GM12878 (cell line): ENCODE data around the gene NMBR. TPM values are rescaled to one million over a fixed set of nuclear protein-coding genes. Genes with fewer than 3 reads are reported as not detected.

Experiments used
- ATAC-seq: fragments of 200-7000 bp; cut with Tn5 transposase; 3 replicates; pipeline ENCODE4 v1.9.1; 2020; ENCODE audit warnings: mild to moderate bottlenecking, moderate library complexity
- BruUV-seq: library from RNA; stranded (reverse); fragments of 400-500 nt; replicated peaks from 2 replicates; lab custom pipeline; 2021; lab: Mats Ljungman, UMichigan
- CTCF ChIA-PET: fragments of 300-600 bp; sonication (Branson Sonifier 250); formaldehyde crosslinking; extraction: SDS; loops from one replicate; lab custom pipeline; 2021; ENCODE audit warnings: inconsistent platforms; lab: Yijun Ruan, JAX
- POLR2A ChIA-PET: fragments of 350-600 bp; formaldehyde crosslinking; extraction: SDS; loops from one replicate; lab custom pipeline; 2021; ENCODE audit warnings: inconsistent platforms; lab: Charles Lee
- RAD21 ChIA-PET: fragments of 300-600 bp; sonication (Branson Sonifier 250); formaldehyde crosslinking; loops from one replicate; lab custom pipeline; 2023; ENCODE audit warnings: antibody characterized with exemption; ENCODE audit not compliant: unreplicated experiment; lab: Charles Lee
- SMC1A ChIA-PET: fragments of 300-600 bp; sonication (Branson Sonifier 250); formaldehyde crosslinking; loops from one replicate; lab custom pipeline; 2023; ENCODE audit not compliant: unreplicated experiment, uncharacterized antibody; lab: Charles Lee
- DNase-seq: peaks from one replicate; pipeline ENCODE4 v3.0.0-alpha.2; 2011; ENCODE audit warnings: low read depth, low spot score
- FAIRE-seq: peaks from 3 replicates; lab custom pipeline; 2011; peaks lifted over from hg19 to GRCh38; lab: Jason Lieb, UNC
- H2AFZ ChIP-seq: 2 replicates; pipeline ENCODE4 v1.6.0; 2011; ENCODE audit warnings: low read depth, low read length, control low read depth; ENCODE audit not compliant: control insufficient read depth
- H3K27ac ChIP-seq: 2 replicates; pipeline ENCODE4 v1.5.1; 2011; ENCODE audit warnings: control low read depth; ENCODE audit not compliant: control insufficient read depth, insufficient read depth
- H3K27me3 ChIP-seq, 2 experiments: replicated peaks in 1 of 2; 2 replicates each; pipeline versions ENCODE4 v1.6.0 to v1.6.1; 2011; ENCODE audit warnings: low read length in 1 of 2; ENCODE audit not compliant: control insufficient read depth in 2 of 2, insufficient read depth in 2 of 2
- H3K36me3 ChIP-seq, 2 experiments: 2 replicates each; pipeline ENCODE4 v1.5.1; 2011; ENCODE audit warnings: low read length in 1 of 2; ENCODE audit not compliant: control insufficient read depth in 2 of 2, insufficient read depth in 2 of 2
- H3K4me1 ChIP-seq: 2 replicates; pipeline ENCODE4 v1.6.1; 2011; ENCODE audit warnings: mild to moderate bottlenecking, low read length, moderate library complexity, mixed read lengths; ENCODE audit not compliant: control insufficient read depth, insufficient read depth
- H3K4me2 ChIP-seq: 2 replicates; pipeline ENCODE4 v1.6.0; 2011; ENCODE audit warnings: control low read depth; ENCODE audit not compliant: control insufficient read depth, insufficient read depth
- H3K4me3 ChIP-seq: fragments of 200-600 bp; sonication (generic); 2 replicates; pipeline ENCODE4 v1.5.1; 2016
- H3K79me2 ChIP-seq: 2 replicates; pipeline ENCODE4 v1.6.0; 2011; ENCODE audit warnings: low read length; ENCODE audit not compliant: control insufficient read depth, insufficient read depth
- H3K9ac ChIP-seq: 2 replicates; pipeline ENCODE4 v1.8.0; 2011; ENCODE audit warnings: low read length, control low read depth, mixed read lengths; ENCODE audit not compliant: control insufficient read depth, insufficient read depth
- H3K9me3 ChIP-seq: replicated peaks from 3 replicates; pipeline ENCODE4 v1.5.1; 2011; ENCODE audit warnings: mild to moderate bottlenecking, low read length; ENCODE audit not compliant: control insufficient read depth, insufficient read depth
- H4K20me1 ChIP-seq: 2 replicates; pipeline ENCODE4 v1.6.0; 2011; ENCODE audit not compliant: control insufficient read depth, insufficient read depth
- E2F4 ChIP-seq: IDR thresholded peaks from 2 replicates; pipeline ENCODE4 v1.6.1; 2012; ENCODE audit warnings: low read depth, low read length, improper control_type of control experiment
- ELK1 ChIP-seq: IDR thresholded peaks from 2 replicates; pipeline ENCODE4 v1.6.1; 2012; ENCODE audit warnings: low read depth, low read length, improper control_type of control experiment
- ESRRA ChIP-seq: IDR thresholded peaks from 2 replicates; pipeline ENCODE4 v1.6.1; 2012; ENCODE audit warnings: mild to moderate bottlenecking, low read length, improper control_type of control experiment
- IRF5 ChIP-seq: fragments of 450-650 bp; IDR thresholded peaks from 2 replicates; pipeline ENCODE4 v1.6.1; 2017; ENCODE audit warnings: borderline replicate concordance
- MEF2B ChIP-seq: fragments of 450-650 bp; IDR thresholded peaks from 2 replicates; pipeline ENCODE4 v1.6.1; 2018; ENCODE audit warnings: mild to moderate bottlenecking, moderate library complexity; ENCODE audit not compliant: partially characterized antibody, poor library complexity, severe bottlenecking
- MTA3 ChIP-seq: IDR thresholded peaks from 2 replicates; pipeline ENCODE4 v1.6.1; 2012; ENCODE audit warnings: low read length, inconsistent platforms, borderline replicate concordance
- MYB ChIP-seq: fragments of 150-350 bp; IDR thresholded peaks from 2 replicates; pipeline ENCODE4 v1.6.1; 2014; ENCODE audit warnings: mild to moderate bottlenecking, low read depth, low read length, borderline replicate concordance
- NFXL1 ChIP-seq: fragments of 450-650 bp; IDR thresholded peaks from 2 replicates; pipeline ENCODE4 v1.6.1; 2017; ENCODE audit warnings: antibody characterized with exemption, mild to moderate bottlenecking, borderline replicate concordance
- TAF1 ChIP-seq: IDR thresholded peaks from 2 replicates; pipeline ENCODE4 v1.6.1; 2011; ENCODE audit warnings: mild to moderate bottlenecking, low read depth, low read length, borderline replicate concordance
- USF1 ChIP-seq: IDR thresholded peaks from 2 replicates; pipeline ENCODE4 v1.6.1; 2011; ENCODE audit warnings: borderline replicate concordance, low read depth, mild to moderate bottlenecking, moderate library complexity, mixed read lengths, low read length; ENCODE audit not compliant: insufficient read depth; ENCODE audit errors: extremely low read length
- ZBTB11 ChIP-seq: fragments of 450-650 bp; formaldehyde crosslinking; IDR thresholded peaks from 2 replicates; pipeline ENCODE4 v1.5.0; 2022; ENCODE audit warnings: mild to moderate bottlenecking, missing genetic modification characterization
- ZBTB33 ChIP-seq: fragments of 450-650 bp; IDR thresholded peaks from 2 replicates; pipeline ENCODE4 v1.6.1; 2017; ENCODE audit warnings: mild to moderate bottlenecking
- ZNF207 ChIP-seq: fragments of 450-650 bp; IDR thresholded peaks from 2 replicates; pipeline ENCODE4 v1.6.1; 2014; ENCODE audit warnings: antibody characterized with exemption, mild to moderate bottlenecking, borderline replicate concordance
- ZNF217 ChIP-seq: fragments of 450-650 bp; IDR thresholded peaks from 2 replicates; pipeline ENCODE4 v1.6.1; 2017; ENCODE audit warnings: antibody characterized with exemption, mild to moderate bottlenecking
- WGBS: methylation state at CpG from one replicate; pipeline ENCODE4 v1.1.6; 2016; ENCODE audit warnings: low lambda C conversion rate; ENCODE audit not compliant: insufficient replicate concordance, insufficient coverage; ENCODE audit errors: missing lambda C conversion rate; 5-methylcytosine and 5-hydroxymethylcytosine counted together
- in situ Hi-C: fragments of 300-500 bp; cut with MboI; formaldehyde crosslinking; loops from 9 replicates; pipeline ENCODE4 v1.14.3; 2018; ENCODE audit warnings: mixed read lengths
- intact Hi-C: fragments of 100-400 bp; cut with micrococcal nuclease; formaldehyde crosslinking; loops from one replicate; pipeline ENCODE4 v1.14.2; 2022; ENCODE audit not compliant: unreplicated experiment
- polyA plus RNA-seq, 11 experiments: library from polyadenylated mRNA; depleted of rRNA in 4 of 11; unstranded in 6 of 11; stranded (reverse) in 5 of 11; fragments of >200 nt; fragmentation: Nextera tagmentation in 4 of 11; fragmentation: Illumina TruSeq in 1 of 11; extraction: Ambion mirVana in 4 of 11; extraction: Trizol in 1 of 11; gene quantifications; 1 replicate in 1 of 11; 2 replicates in 10 of 11; pipeline versions ENCODE4 v1.2.1 to v1.2.3, GENCODE V29; 2011 to 2016; ENCODE audit warnings: inconsistent platforms in 2 of 11, missing spikeins in 2 of 11, low read depth in 1 of 11
- total RNA-seq, 4 experiments: library from RNA; depleted of rRNA in 3 of 4; stranded (reverse); fragments of >200 nt in 3 of 4; fragmentation: Illumina TruSeq in 1 of 4; extraction: Trizol in 1 of 4; gene quantifications; 2 replicates each; pipeline versions ENCODE4 v1.2.1 to v1.2.3, GENCODE V29; 2013 to 2021

Gene NMBR
- total and polyA plus RNA-seq, 10 of the 15 experiments (the other 5 are each of a cell fraction or from before 2014, with no cell fraction given), result not detected

GRCh38 chr6:142027074-142027473, 119.8 kb downstream of the NMBR start:
- Histone ChIP-seq H3K79me2 (no peaks in the 10 kb centered on the region), H3K36me3 (no peaks in the 10 kb centered on the region), H3K27me3 (no peaks in the 10 kb centered on the region), H3K4me2 (no peak overlapping the region), H3K27ac (no peak overlapping the region), H3K9me3 (no peaks in the 10 kb centered on the region), H3K9ac (no peak overlapping the region), H3K4me1 (no peaks in the 10 kb centered on the region), H3K4me3 (no peak overlapping the region), H4K20me1 (no peaks in the 10 kb centered on the region), H2AFZ (no peak overlapping the region)
- in situ Hi-C loops (no loop called here), intact Hi-C loops (no loop called here)
- ChIA-PET CTCF (no interaction called here), RAD21 (no interaction called here), SMC1A (no interaction called here), POLR2A (no interaction called here)
- BruUV-seq, result no TSS peak
- WGBS, result 0% methylated on average over 3 of the region's 3 CpGs
- DNase-seq (no peak), ATAC-seq (no peak), FAIRE-seq (no peak)
- TF ChIP-seq MYB, result no peak
- no peak for TF ChIP-seq ZBTB11 (CRISPR knock-in tag)
- TF ChIP-seq MEF2B, result no peak
- TF ChIP-seq ZNF207, result no peak
- no peak for TF ChIP-seq ELK1
- no peak for TF ChIP-seq TAF1
- no peak for TF ChIP-seq E2F4
- no peak for TF ChIP-seq MTA3
- TF ChIP-seq ZNF217, result no peak
- no peak for TF ChIP-seq ESRRA
- TF ChIP-seq ZBTB33, result no peak
- no peak for TF ChIP-seq IRF5
- no peak for TF ChIP-seq USF1
- TF ChIP-seq NFXL1, result no peak
